GM12878 (cell line): ENCODE measurements around the gene MLXIPL. TPM values are rescaled to one million over a fixed set of nuclear protein-coding genes. Genes with fewer than 3 reads are reported as not detected.

ENCODE experiments used
- ATAC-seq: fragments of 200-7000 bp; cut with Tn5 transposase; 3 replicates; pipeline ENCODE4 v1.9.1; 2020; ENCODE audit warnings: mild to moderate bottlenecking, moderate library complexity
- BruUV-seq: library from RNA; stranded (reverse); fragments of 400-500 nt; replicated peaks from 2 replicates; lab custom pipeline; 2021; lab: Mats Ljungman, UMichigan
- CTCF ChIA-PET: fragments of 300-600 bp; sonication (Branson Sonifier 250); formaldehyde crosslinking; extraction: SDS; loops from one replicate; lab custom pipeline; 2021; ENCODE audit warnings: inconsistent platforms; lab: Yijun Ruan, JAX
- POLR2A ChIA-PET: fragments of 350-600 bp; formaldehyde crosslinking; extraction: SDS; loops from one replicate; lab custom pipeline; 2021; ENCODE audit warnings: inconsistent platforms; lab: Charles Lee
- RAD21 ChIA-PET: fragments of 300-600 bp; sonication (Branson Sonifier 250); formaldehyde crosslinking; loops from one replicate; lab custom pipeline; 2023; ENCODE audit warnings: antibody characterized with exemption; ENCODE audit not compliant: unreplicated experiment; lab: Charles Lee
- SMC1A ChIA-PET: fragments of 300-600 bp; sonication (Branson Sonifier 250); formaldehyde crosslinking; loops from one replicate; lab custom pipeline; 2023; ENCODE audit not compliant: unreplicated experiment, uncharacterized antibody; lab: Charles Lee
- DNase-seq: peaks from one replicate; pipeline ENCODE4 v3.0.0-alpha.2; 2011; ENCODE audit warnings: low read depth, low spot score
- FAIRE-seq: peaks from 3 replicates; lab custom pipeline; 2011; peaks lifted over from hg19 to GRCh38; lab: Jason Lieb, UNC
- H2AFZ ChIP-seq: 2 replicates; pipeline ENCODE4 v1.6.0; 2011; ENCODE audit warnings: low read depth, low read length, control low read depth; ENCODE audit not compliant: control insufficient read depth
- H3K27ac ChIP-seq: 2 replicates; pipeline ENCODE4 v1.5.1; 2011; ENCODE audit warnings: control low read depth; ENCODE audit not compliant: control insufficient read depth, insufficient read depth
- H3K27me3 ChIP-seq, 2 experiments: replicated peaks in 1 of 2; 2 replicates each; pipeline versions ENCODE4 v1.6.0 to v1.6.1; 2011; ENCODE audit warnings: low read length in 1 of 2; ENCODE audit not compliant: control insufficient read depth in 2 of 2, insufficient read depth in 2 of 2
- H3K36me3 ChIP-seq, 2 experiments: 2 replicates each; pipeline ENCODE4 v1.5.1; 2011; ENCODE audit warnings: low read length in 1 of 2; ENCODE audit not compliant: control insufficient read depth in 2 of 2, insufficient read depth in 2 of 2
- H3K4me1 ChIP-seq: 2 replicates; pipeline ENCODE4 v1.6.1; 2011; ENCODE audit warnings: mild to moderate bottlenecking, low read length, moderate library complexity, mixed read lengths; ENCODE audit not compliant: control insufficient read depth, insufficient read depth
- H3K4me2 ChIP-seq: 2 replicates; pipeline ENCODE4 v1.6.0; 2011; ENCODE audit warnings: control low read depth; ENCODE audit not compliant: control insufficient read depth, insufficient read depth
- H3K4me3 ChIP-seq: fragments of 200-600 bp; sonication (generic); 2 replicates; pipeline ENCODE4 v1.5.1; 2016
- H3K79me2 ChIP-seq: 2 replicates; pipeline ENCODE4 v1.6.0; 2011; ENCODE audit warnings: low read length; ENCODE audit not compliant: control insufficient read depth, insufficient read depth
- H3K9ac ChIP-seq: 2 replicates; pipeline ENCODE4 v1.8.0; 2011; ENCODE audit warnings: low read length, control low read depth, mixed read lengths; ENCODE audit not compliant: control insufficient read depth, insufficient read depth
- H3K9me3 ChIP-seq: replicated peaks from 3 replicates; pipeline ENCODE4 v1.5.1; 2011; ENCODE audit warnings: mild to moderate bottlenecking, low read length; ENCODE audit not compliant: control insufficient read depth, insufficient read depth
- H4K20me1 ChIP-seq: 2 replicates; pipeline ENCODE4 v1.6.0; 2011; ENCODE audit not compliant: control insufficient read depth, insufficient read depth
- CEBPB ChIP-seq, 2 experiments: fragments of 150-350 bp in 1 of 2; IDR thresholded peaks; 2 replicates each; pipeline ENCODE4 v1.6.1; 2012 to 2014; ENCODE audit warnings: low read depth in 2 of 2, low read length in 2 of 2, borderline replicate concordance in 1 of 2, inconsistent platforms in 1 of 2
- KAT2A ChIP-seq: conservative IDR thresholded peaks from 2 replicates; pipeline ENCODE4 v1.6.1; 2011; ENCODE audit warnings: low read depth, low read length; ENCODE audit not compliant: control insufficient read depth
- RBBP5 ChIP-seq: fragments of 200-600 bp; sonication (generic); conservative IDR thresholded peaks from 2 replicates; pipeline ENCODE4 v1.6.1; 2016
- SKIL ChIP-seq: fragments of 450-650 bp; IDR thresholded peaks from 2 replicates; pipeline ENCODE4 v1.6.1; 2017; ENCODE audit warnings: mild to moderate bottlenecking, low read depth, inconsistent platforms; ENCODE audit not compliant: poor library complexity, severe bottlenecking
- ZNF687 ChIP-seq: fragments of 450-650 bp; IDR thresholded peaks from 2 replicates; pipeline ENCODE4 v1.6.1; 2017; ENCODE audit warnings: mild to moderate bottlenecking, moderate library complexity
- WGBS: methylation state at CpG from one replicate; pipeline ENCODE4 v1.1.6; 2016; ENCODE audit warnings: low lambda C conversion rate; ENCODE audit not compliant: insufficient replicate concordance, insufficient coverage; ENCODE audit errors: missing lambda C conversion rate; 5-methylcytosine and 5-hydroxymethylcytosine counted together
- in situ Hi-C: fragments of 300-500 bp; cut with MboI; formaldehyde crosslinking; loops from 9 replicates; pipeline ENCODE4 v1.14.3; 2018; ENCODE audit warnings: mixed read lengths
- intact Hi-C: fragments of 100-400 bp; cut with micrococcal nuclease; formaldehyde crosslinking; loops from one replicate; pipeline ENCODE4 v1.14.2; 2022; ENCODE audit not compliant: unreplicated experiment
- polyA plus RNA-seq, 11 experiments: library from polyadenylated mRNA; depleted of rRNA in 4 of 11; unstranded in 6 of 11; stranded (reverse) in 5 of 11; fragments of >200 nt; fragmentation: Nextera tagmentation in 4 of 11; fragmentation: Illumina TruSeq in 1 of 11; extraction: Ambion mirVana in 4 of 11; extraction: Trizol in 1 of 11; gene quantifications; 1 replicate in 1 of 11; 2 replicates in 10 of 11; pipeline versions ENCODE4 v1.2.1 to v1.2.3, GENCODE V29; 2011 to 2016; ENCODE audit warnings: inconsistent platforms in 2 of 11, missing spikeins in 2 of 11, low read depth in 1 of 11
- total RNA-seq, 4 experiments: library from RNA; depleted of rRNA in 3 of 4; stranded (reverse); fragments of >200 nt in 3 of 4; fragmentation: Illumina TruSeq in 1 of 4; extraction: Trizol in 1 of 4; gene quantifications; 2 replicates each; pipeline versions ENCODE4 v1.2.1 to v1.2.3, GENCODE V29; 2013 to 2021

The MLXIPL gene
- total and polyA plus RNA-seq, 10 of the 15 experiments (the other 5 are each of a cell fraction or from before 2014, with no cell fraction given) = 0.21 TPM; not detected in 9

- no peak for TF ChIP-seq ZNF687
- TF ChIP-seq CEBPB (IDR thresholded peaks at IDR 0.05; ENCODE audit: borderline replicate concordance in 1 of 2, low read depth in 2 of 2, low read length in 2 of 2) = no peak
Measured at GRCh38 chr7:73549176-73549575, 75.1 kb downstream of the MLXIPL start (continued).

- TF ChIP-seq SKIL (no peak), RBBP5 (no peak), KAT2A (no peak), ZNF687 (no peak)
- TF ChIP-seq, all 136 proteins: peak for 0
- Histone ChIP-seq H4K20me1 (peaks cover 3% of the 10 kb centered on the region; the same call in 1 of the 2 replicates), H3K9ac (no peak overlapping the region), H3K9me3 (no peaks in the 10 kb centered on the region), H3K79me2 (peaks cover 20% of the 10 kb centered on the region), H3K36me3 (peaks cover 2 to 24% of the 10 kb centered on the region in 2 experiments), H3K27ac (no peak overlapping the region), H3K4me1 (peaks cover 4% of the 10 kb centered on the region), H3K4me2 (0 out of 2 replicates have a peak overlapping the region, but pooled peaks have one; percentile 9), H3K27me3 (no peaks in the 10 kb centered on the region), H3K4me3 (no peak overlapping the region), H2AFZ (no peak overlapping the region)
- intact Hi-C loops = no loop called here
- in situ Hi-C loops = no loop called here
- ChIA-PET CTCF (interaction anchor here (0.8 to 1.9 kb wide), 3 partner anchors 12 to 96 kb away, joined by 3 to 5 read pairs (median 3); no protein-coding TSS in a partner anchor), SMC1A (interaction anchor here (0.7 kb wide), 1 partner anchor 22 kb away, joined by 5 read pairs; no protein-coding TSS in a partner anchor), RAD21 (interaction anchor here (0.8 to 1.2 kb wide), 2 partner anchors 8 to 26 kb away, joined by 3 read pairs; partner anchors contain the start of gene BAZ1B), POLR2A (interaction anchor here (0.8 to 0.9 kb wide), 2 partner anchors 21 to 29 kb away, joined by 3 to 4 read pairs; no protein-coding TSS in a partner anchor)
- DNase-seq (no peak), FAIRE-seq (peak; percentile 23), ATAC-seq (no peak)
- no TSS peak for BruUV-seq
- 80% methylated on average over 9 of the region's 9 CpGs for WGBS
Measured at GRCh38 chr7:73547841-73548240, 76.5 kb downstream of the MLXIPL start.
